ENCODE data around the gene SPATA9.

The SPATA9 gene

GRCh38 chr5:95667678-95668077 lies 15.1 kb downstream of the SPATA9 start:
- TF ChIP-seq, protein P1, sequence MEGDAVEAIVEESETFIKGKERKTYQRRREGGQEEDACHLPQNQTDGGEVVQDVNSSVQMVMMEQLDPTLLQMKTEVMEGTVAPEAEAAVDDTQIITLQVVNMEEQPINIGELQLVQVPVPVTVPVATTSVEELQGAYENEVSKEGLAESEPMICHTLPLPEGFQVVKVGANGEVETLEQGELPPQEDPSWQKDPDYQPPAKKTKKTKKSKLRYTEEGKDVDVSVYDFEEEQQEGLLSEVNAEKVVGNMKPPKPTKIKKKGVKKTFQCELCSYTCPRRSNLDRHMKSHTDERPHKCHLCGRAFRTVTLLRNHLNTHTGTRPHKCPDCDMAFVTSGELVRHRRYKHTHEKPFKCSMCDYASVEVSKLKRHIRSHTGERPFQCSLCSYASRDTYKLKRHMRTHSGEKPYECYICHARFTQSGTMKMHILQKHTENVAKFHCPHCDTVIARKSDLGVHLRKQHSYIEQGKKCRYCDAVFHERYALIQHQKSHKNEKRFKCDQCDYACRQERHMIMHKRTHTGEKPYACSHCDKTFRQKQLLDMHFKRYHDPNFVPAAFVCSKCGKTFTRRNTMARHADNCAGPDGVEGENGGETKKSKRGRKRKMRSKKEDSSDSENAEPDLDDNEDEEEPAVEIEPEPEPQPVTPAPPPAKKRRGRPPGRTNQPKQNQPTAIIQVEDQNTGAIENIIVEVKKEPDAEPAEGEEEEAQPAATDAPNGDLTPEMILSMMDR (conservative IDR thresholded peaks at IDR 0.05; ENCODE audit: control insufficient read depth, insufficient read depth, low read depth, low read length) = no peak
- no peak for DNase-seq (ENCODE audit: low read depth)
- no peak overlapping the region for H3K4me3 ChIP-seq (ENCODE audit: control insufficient read depth, low read depth, low read length)

DNA sequence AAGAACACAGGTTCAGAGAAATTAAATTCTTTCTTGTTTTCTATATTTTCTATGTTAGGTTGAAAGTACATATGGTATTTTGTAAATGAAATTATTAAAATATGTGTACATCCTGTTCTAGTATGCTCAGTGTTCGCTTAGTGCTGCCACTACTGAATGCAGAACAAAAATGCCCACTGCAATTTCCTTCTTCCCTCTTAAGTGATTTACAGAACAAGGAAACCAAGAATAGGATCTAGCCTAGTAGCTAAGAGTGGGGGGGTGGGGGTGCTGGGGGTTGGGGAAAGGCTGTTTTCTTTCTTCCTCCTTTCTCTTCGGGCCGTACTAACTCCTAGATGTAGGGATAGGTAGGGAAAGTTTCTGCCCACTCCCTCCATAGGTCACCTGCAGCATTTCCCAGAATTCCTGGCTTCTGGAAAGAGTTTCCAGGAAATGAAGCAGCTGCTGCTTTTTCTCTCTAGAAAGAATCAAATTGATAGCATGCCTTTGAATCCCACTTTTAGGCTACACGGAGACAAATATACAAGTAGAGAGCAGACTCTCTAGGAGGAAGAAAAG lies 15.7 kb downstream of the SPATA9 start:
- TF ChIP-seq, protein P1 (conservative IDR thresholded peaks at IDR 0.05; ENCODE audit: control insufficient read depth, insufficient read depth, low read depth, low read length) = no peak

GRCh38 chr5:95664204-95664786 lies 18.5 kb downstream of the SPATA9 start:
- TF ChIP-seq, protein P1 (conservative IDR thresholded peaks at IDR 0.05; ENCODE audit: control insufficient read depth, insufficient read depth, low read depth, low read length) = peak; percentile 88
- H3K4me3 ChIP-seq (ENCODE audit: control insufficient read depth, low read depth, low read length) = no peak overlapping the region
- DNase-seq (ENCODE audit: low read depth) = peak; percentile 48

More for the DNA sequence above, 15.7 kb downstream of the SPATA9 start:
- no peak for DNase-seq (ENCODE audit: low read depth)
- H3K4me3 ChIP-seq (ENCODE audit: control insufficient read depth, low read depth, low read length) = no peak overlapping the region

DNA sequence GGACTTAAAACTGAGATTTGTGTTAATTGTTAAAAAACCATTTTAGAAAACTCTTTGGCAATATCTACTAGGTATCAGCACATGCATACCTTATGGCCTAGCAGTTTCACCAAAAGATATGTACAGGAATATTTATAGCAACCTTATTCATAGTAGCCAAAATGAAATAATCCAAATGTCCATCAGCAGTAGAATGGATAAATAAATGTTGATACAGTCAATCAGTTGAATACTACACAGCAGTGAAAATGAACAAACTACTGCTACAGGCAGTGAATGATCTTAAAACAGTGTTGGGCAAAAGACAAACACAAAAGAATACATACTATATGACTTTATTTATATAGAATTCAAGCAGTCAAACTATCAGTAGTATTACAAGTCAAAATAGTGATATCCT lies 19.8 kb downstream of the SPATA9 start:
- no peak overlapping the region for H3K4me3 ChIP-seq (ENCODE audit: control insufficient read depth, low read depth, low read length)

GRCh38 chr5:95660060-95660459 lies 22.7 kb downstream of the SPATA9 start:
- TF ChIP-seq, protein P1 (conservative IDR thresholded peaks at IDR 0.05; ENCODE audit: control insufficient read depth, insufficient read depth, low read depth, low read length) = no peak
- no peak for DNase-seq (ENCODE audit: low read depth)
- no peak overlapping the region for H3K4me3 ChIP-seq (ENCODE audit: control insufficient read depth, low read depth, low read length)

More for the DNA sequence above, 19.8 kb downstream of the SPATA9 start:
- TF ChIP-seq, protein P1 (conservative IDR thresholded peaks at IDR 0.05; ENCODE audit: control insufficient read depth, insufficient read depth, low read depth, low read length) = no peak
- no peak for DNase-seq (ENCODE audit: low read depth)

DNA sequence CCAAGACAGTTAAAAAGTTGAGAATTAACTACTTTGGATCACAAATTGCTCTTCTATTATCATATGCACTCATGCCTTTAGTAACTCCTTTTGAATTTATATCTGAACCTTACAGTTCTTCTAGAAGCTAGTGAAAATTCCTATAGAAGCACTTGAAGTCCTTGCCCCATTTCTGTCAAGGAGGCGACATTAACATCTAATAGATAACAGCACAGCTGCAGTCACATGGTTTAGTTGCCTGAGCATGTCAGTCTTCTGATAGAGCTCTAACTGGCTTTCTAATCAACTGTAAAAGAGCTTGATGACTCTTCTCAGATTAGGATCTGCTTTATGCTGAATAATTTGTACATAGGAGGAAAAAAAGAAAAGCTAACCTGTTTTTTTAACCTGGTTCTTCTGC lies 27.2 kb downstream of the SPATA9 start:
- DNase-seq (ENCODE audit: low read depth) = no peak
- no peak overlapping the region for H3K4me3 ChIP-seq (ENCODE audit: control insufficient read depth, low read depth, low read length)
- TF ChIP-seq, protein P1 (conservative IDR thresholded peaks at IDR 0.05; ENCODE audit: control insufficient read depth, insufficient read depth, low read depth, low read length) = no peak

All from fibroblast of mammary gland (primary cell).